ENCODE results near the gene TRHDE.
"Not testable (repeated sequence)": the region's sequence is repeated elsewhere in the genome, so short reads cannot be mapped to it uniquely, and the experiment has no call there.

The TRHDE gene

DNA sequence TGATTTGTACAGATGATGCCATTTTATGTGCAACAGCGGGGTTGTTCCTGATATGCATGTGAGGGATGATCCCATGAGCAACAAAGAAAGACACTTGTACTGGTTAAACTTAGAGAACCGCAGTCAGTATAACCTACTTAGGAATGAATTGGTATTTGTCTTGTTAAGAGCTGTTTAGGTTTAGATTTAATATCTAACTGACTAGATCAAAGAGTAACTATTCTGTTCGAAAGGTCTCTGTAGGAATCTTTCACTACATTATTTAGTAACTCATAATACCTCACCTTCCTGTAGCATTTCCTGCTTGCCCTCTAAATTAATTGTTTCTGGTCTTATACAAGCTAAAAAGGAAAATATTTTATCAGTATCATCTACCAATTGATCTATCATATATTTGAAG, 350.4 kb downstream of the TRHDE start:
- TF ChIP-seq, protein P1, sequence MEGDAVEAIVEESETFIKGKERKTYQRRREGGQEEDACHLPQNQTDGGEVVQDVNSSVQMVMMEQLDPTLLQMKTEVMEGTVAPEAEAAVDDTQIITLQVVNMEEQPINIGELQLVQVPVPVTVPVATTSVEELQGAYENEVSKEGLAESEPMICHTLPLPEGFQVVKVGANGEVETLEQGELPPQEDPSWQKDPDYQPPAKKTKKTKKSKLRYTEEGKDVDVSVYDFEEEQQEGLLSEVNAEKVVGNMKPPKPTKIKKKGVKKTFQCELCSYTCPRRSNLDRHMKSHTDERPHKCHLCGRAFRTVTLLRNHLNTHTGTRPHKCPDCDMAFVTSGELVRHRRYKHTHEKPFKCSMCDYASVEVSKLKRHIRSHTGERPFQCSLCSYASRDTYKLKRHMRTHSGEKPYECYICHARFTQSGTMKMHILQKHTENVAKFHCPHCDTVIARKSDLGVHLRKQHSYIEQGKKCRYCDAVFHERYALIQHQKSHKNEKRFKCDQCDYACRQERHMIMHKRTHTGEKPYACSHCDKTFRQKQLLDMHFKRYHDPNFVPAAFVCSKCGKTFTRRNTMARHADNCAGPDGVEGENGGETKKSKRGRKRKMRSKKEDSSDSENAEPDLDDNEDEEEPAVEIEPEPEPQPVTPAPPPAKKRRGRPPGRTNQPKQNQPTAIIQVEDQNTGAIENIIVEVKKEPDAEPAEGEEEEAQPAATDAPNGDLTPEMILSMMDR (IDR thresholded peaks at IDR 0.05; ENCODE audit: low read length, missing control alignments), result no peak
- no peak for DNase-seq (ENCODE audit: low read depth)
- no peak overlapping the region for H3K4me3 ChIP-seq (replicated peaks; ENCODE audit: low read depth, low read length)

DNA sequence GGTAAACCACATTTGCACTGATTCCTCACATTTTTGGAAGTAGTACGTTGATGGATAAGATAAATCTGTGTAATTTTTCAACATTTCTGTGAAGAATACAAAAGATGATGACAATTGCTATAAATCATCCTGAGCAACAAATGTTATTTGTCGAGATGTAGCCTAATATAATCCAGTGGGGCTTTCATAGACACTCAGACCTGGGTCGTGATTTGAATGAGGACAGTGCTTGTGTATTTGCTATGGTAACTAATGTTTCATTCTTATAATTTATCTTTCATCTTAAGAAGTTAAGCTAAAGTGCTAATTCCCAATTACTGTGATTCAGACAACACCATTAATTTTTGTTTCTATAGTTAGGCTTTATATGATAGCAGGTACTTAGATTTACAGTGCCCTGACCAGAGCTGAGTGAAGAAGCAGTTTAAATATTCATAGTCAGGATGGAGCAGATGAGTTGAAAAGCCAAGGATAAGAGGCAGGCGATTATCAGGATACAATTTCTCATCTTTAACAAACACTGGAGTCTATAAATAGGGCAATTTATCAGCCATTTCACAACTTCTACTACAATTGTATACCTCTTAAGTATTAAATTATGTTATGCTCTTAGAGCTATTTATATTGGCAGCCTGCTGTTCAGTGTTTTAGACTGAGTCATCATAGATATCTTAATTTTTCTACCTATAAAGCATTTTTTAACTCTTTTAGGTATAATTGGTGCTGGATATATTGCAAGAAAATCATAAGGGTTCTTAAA, 359.9 kb downstream of the TRHDE start:
- no peak overlapping the region for H3K4me3 ChIP-seq (replicated peaks; ENCODE audit: low read depth, low read length)
- TF ChIP-seq, protein P1 (IDR thresholded peaks at IDR 0.05; ENCODE audit: low read length, missing control alignments), result no peak
- no peak for DNase-seq (ENCODE audit: low read depth)

DNA sequence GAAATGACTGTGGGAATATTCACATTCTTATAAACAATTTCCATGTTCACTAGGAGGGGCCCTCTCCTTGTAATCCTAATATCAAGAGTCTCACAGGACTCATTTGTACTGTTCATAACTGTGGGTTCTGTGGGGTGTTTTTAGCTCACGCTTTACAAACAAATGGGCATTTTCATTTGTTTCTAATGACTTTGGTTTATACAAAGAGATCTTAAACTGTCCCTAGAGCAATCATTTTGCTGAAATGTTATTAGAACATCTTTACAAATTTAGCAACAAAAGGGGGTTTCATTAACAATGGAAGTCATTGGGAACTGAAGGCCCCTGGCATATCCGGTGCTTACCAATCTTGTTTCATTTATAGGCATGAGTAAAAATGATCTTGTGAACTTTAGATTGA, 370.5 kb downstream of the TRHDE start:
- TF ChIP-seq, protein P1 (IDR thresholded peaks at IDR 0.05; ENCODE audit: low read length, missing control alignments), result no peak
- no peak overlapping the region for H3K4me3 ChIP-seq (replicated peaks; ENCODE audit: low read depth, low read length)
- DNase-seq (ENCODE audit: low read depth), result no peak

DNA sequence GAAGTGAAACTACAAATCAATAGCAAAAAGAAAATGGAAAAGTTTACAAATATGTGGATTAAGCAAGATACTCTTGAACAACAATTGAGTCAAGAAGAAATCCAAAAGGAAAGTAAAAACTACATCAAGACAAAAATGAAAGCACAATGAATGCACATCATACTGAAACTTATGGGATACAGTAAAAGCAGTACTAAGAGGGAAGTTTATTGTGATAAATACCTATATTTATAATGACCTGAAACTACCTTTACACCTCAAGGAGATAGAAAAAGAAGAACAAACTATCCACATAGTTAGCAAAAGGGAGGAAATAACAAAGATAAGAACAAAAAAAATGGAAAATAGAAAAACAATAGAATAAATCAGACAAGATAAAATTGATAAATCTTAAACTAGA, 375.0 kb downstream of the TRHDE start:
- no peak for DNase-seq (ENCODE audit: low read depth)
- TF ChIP-seq, protein P1 (IDR thresholded peaks at IDR 0.05; ENCODE audit: low read length, missing control alignments), result no peak

DNA sequence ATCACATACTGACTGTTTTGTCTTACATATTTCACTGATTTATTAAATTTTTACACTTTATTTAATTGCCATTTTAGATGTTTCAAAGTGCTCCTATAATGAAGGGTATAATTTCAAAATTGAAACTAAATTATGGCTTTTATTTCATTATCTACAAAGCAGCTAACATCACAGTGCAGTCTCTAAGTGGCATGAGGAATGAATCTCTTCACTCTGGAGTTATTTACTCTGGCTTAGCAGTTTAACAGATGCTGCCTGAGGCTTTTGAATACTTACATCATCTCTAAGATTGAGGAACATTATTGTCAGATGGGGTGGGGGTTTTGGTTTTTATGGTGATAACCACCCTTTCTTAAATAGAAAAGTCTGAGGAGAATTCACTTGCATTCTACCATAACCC, 386.4 kb downstream of the TRHDE start:
- TF ChIP-seq, protein P1 (IDR thresholded peaks at IDR 0.05; ENCODE audit: low read length, missing control alignments), result no peak
- H3K4me3 ChIP-seq (replicated peaks; ENCODE audit: low read depth, low read length), result no peak overlapping the region
- DNase-seq (ENCODE audit: low read depth), result no peak

More for the DNA sequence above, 375.0 kb downstream of the TRHDE start:
- H3K4me3 ChIP-seq (replicated peaks; ENCODE audit: low read depth, low read length), result no peak overlapping the region

DNA sequence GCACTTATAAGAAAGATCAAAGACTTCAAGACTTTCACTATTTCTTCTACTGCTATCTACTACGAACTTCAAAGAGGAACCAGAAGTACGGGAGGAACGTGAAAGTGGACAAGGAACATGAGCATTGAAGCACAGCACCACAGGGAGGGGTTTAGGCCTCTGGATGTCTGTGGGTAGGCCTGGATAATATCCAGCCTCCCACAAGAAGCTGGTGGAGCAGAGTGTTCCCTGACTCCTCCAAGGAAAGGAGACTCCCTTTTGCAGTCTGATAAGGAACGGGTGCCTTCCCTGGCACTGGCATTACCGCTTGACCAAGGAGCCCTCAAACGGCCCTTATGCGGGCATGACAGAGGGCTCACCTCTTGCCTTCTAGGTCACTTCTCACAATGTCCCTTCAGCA, 388.0 kb downstream of the TRHDE start:
- not testable (repeated sequence) for DNase-seq (ENCODE audit: low read depth); H3K4me3 ChIP-seq (replicated peaks; ENCODE audit: low read depth, low read length)

DNA sequence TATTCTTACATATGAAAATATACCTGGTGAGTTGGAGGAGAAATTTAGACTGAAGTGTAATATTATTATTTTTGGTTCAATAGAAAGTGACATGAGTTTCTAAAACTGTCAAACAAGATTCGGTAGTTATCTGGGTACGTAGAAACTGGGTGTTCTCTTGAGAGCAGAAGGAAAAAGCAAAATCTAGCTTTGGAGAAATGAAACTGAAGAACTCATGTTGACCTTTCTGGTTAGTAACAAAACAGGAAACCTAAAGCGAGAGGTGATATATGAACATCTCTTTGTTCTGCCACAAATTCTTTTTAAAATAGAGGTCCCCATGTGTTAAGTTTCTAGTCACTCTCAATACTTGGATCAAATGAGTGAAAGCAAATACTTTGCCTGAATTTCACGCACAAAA, 401.7 kb downstream of the TRHDE start:
- TF ChIP-seq, protein P1 (IDR thresholded peaks at IDR 0.05; ENCODE audit: low read length, missing control alignments), result no peak
- DNase-seq (ENCODE audit: low read depth), result no peak

More for the DNA sequence above, 401.7 kb downstream of the TRHDE start:
- H3K4me3 ChIP-seq (replicated peaks; ENCODE audit: low read depth, low read length), result no peak overlapping the region

Data from fibroblast of pulmonary artery (primary cell).